Left colon (tissue), 2 donors: Measurements from ENCODE around the gene FGFRL1. TPM values are rescaled to one million over a fixed set of nuclear protein-coding genes. Genes with fewer than 3 reads are reported as not detected.
"Not testable (repeated sequence)": the region's sequence is repeated elsewhere in the genome, so short reads cannot be mapped to it uniquely, and the experiment has no call there.

ENCODE experiments used
- ATAC-seq: fragments of 200-7000 bp; cut with Tn5 transposase; one replicate; pipeline ENCODE4 v1.9.1; 2020; ENCODE audit warnings: mild to moderate bottlenecking, moderate library complexity
- DNase-seq, 2 donors: peaks; one replicate each; pipeline ENCODE4 v3.0.0-alpha.2; 2020
- intact Hi-C, 2 donors: fragments of 100-400 bp; cut with DNase I in 1 of 2; cut with micrococcal nuclease in 1 of 2; formaldehyde crosslinking; loops; one replicate each; pipeline versions ENCODE4 v1.11.2 to v1.14.0; 2022; cut with DNase I, micrococcal nuclease
- total RNA-seq, 2 donors: library from RNA; stranded (reverse); fragmentation: NEBNext Ultra II Directional; extraction: Animal tissue kit (Norgen Biotek cat#: 25700); gene quantifications; one replicate each; pipeline ENCODE4 v1.2.1, GENCODE V29; 2021
- donor health status: DM: no; HTN: no; CAD: no.
- donor health status: DM: yes; HTN: yes; CAD: no.

Gene FGFRL1
- total RNA-seq, 2 donors from 2014 or later: 17.0 to 17.2 TPM

- ATAC-seq (no peak), DNase-seq (no peak)
- intact Hi-C loops: no loop called here
Observed at GRCh38 chr4:990746-991367, 20.6 kb upstream of the FGFRL1 start.

- DNase-seq (no peak), ATAC-seq (no peak)
- intact Hi-C loops: no loop called here
Observed at GRCh38 chr4:991451-992296, 19.8 kb upstream of the FGFRL1 start.

GRCh38 chr4:992297-993110 lies 18.9 kb upstream of the FGFRL1 start:
- peak; percentile 82 for ATAC-seq
- DNase-seq: peak; percentile 84 to 92
- intact Hi-C loops: no loop called here

GRCh38 chr4:993111-994029 lies 18.1 kb upstream of the FGFRL1 start, which contains the start of gene SLC26A1:
SLC26A1 (minus strand) TSS chr4:993404; CDS start chr4:991703, 1,701 bp downstream.
- DNase-seq: peak in 1 of 2 donors; percentile 62
- intact Hi-C loops: no loop called here
- ATAC-seq: peak; percentile 68

GRCh38 chr4:995311-996026 lies 16.0 kb upstream of the FGFRL1 start:
- ATAC-seq (no peak), DNase-seq (no peak)
- intact Hi-C loops: no loop called here

- intact Hi-C loops: no loop called here
- DNase-seq: no peak
- no peak for ATAC-seq
Observed at GRCh38 chr4:996030-996996, 15.1 kb upstream of the FGFRL1 start.

- DNase-seq (no peak), ATAC-seq (no peak)
- intact Hi-C loops: no loop called here
Observed at GRCh38 chr4:996997-997374, 14.4 kb upstream of the FGFRL1 start.

- DNase-seq (no peak), ATAC-seq (no peak)
- intact Hi-C loops: no loop called here
Observed at GRCh38 chr4:997375-998071, 13.9 kb upstream of the FGFRL1 start.

GRCh38 chr4:998096-998691 lies 13.2 kb upstream of the FGFRL1 start:
- ATAC-seq: no peak
- DNase-seq: no peak
- intact Hi-C loops: no loop called here

GRCh38 chr4:999240-999863 lies 12.1 kb upstream of the FGFRL1 start:
- intact Hi-C loops, DNase-seq, ATAC-seq: not testable (repeated sequence)

GRCh38 chr4:999882-1000425 lies 11.5 kb upstream of the FGFRL1 start:
- ATAC-seq (no peak), DNase-seq (no peak)
- intact Hi-C loops: no loop called here

- peak in 1 of 2 donors; percentile 5 for DNase-seq
- ATAC-seq: no peak
- intact Hi-C loops: no loop called here
Observed at GRCh38 chr4:1000686-1001260, 10.7 kb upstream of the FGFRL1 start.

- DNase-seq: no peak
- no peak for ATAC-seq
- intact Hi-C loops: no loop called here
Observed at GRCh38 chr4:1001561-1002130, 9.8 kb upstream of the FGFRL1 start.

GRCh38 chr4:1002131-1002630 lies 9.2 kb upstream of the FGFRL1 start:
- intact Hi-C loops: no loop called here
- DNase-seq: no peak
- ATAC-seq: peak; percentile 56
